NCI-H146 treated with DMSO at 0.1 percent for 48 hours (cell line): ENCODE data around the gene AANAT.

Experiments used
- DNase-seq: peaks from one replicate; lab custom pipeline; 2025; ENCODE audit not compliant: unreplicated experiment; lab: John Stamatoyannopoulos, UW

The AANAT gene

GRCh38 chr17:76467809-76468633, 618 bp downstream of the AANAT start:
- no peak for DNase-seq

DNA sequence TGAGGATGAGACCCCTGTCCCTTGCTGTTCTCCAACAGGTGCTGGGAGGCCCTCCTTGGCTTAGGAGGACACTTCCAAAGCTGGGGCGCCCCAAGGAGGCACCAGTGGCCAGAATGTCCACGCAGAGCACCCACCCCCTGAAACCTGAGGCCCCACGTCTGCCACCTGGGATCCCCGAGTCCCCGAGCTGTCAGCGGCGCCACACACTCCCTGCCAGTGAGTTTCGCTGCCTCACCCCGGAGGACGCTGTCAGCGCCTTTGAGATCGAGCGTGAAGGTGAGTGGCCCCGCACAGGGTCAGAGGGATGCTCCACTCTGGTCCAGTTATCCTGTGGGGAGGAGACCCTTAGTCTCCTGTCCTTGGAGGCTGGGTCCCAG, 1.2 kb downstream of the AANAT start:
- no peak for DNase-seq

DNA sequence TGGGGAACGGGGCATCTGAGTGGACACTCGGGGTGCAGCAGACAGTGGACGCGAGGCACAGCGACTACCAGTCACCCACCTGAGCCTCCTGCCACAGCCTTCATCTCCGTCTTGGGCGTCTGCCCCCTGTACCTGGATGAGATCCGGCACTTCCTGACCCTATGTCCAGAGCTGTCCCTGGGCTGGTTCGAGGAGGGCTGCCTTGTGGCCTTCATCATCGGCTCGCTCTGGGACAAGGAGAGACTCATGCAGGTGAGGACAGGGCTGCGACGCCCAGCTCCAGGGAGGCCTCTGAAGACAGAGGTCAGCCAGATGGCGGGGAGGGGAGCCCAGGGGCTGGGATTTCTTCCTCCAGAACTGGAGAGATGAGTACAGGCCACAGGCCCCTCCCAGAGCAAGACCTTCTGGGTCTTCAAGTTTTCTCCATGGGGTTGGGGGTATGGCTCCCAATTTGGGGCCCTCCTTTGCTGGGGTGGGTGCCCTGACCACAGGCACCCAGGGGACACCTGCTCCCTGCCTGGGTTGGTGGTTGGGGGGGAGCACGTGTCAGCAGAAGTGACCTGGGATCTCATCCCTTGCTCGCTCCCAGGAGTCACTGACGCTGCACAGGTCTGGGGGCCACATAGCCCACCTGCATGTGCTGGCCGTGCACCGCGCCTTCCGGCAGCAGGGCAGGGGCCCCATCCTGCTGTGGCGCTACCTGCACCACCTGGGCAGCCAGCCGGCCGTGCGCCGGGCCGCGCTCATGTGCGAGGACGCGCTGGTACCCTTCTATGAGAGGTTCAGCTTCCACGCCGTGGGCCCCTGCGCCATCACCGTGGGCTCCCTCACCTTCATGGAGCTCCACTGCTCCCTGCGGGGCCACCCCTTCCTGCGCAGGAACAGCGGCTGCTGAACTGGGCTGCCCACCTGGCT, 1.9 kb downstream of the AANAT start:
- no peak for DNase-seq

GRCh38 chr17:76469991-76470739, 2.8 kb downstream of the AANAT start:
- DNase-seq, result no peak

- no peak for DNase-seq
Measured at GRCh38 chr17:76471498-76472257, 4.3 kb downstream of the AANAT start.

GRCh38 chr17:76472258-76472645, 4.8 kb downstream of the AANAT start:
- DNase-seq, result no peak

GRCh38 chr17:76472726-76473125, 5.3 kb downstream of the AANAT start:
- no peak for DNase-seq

DNA sequence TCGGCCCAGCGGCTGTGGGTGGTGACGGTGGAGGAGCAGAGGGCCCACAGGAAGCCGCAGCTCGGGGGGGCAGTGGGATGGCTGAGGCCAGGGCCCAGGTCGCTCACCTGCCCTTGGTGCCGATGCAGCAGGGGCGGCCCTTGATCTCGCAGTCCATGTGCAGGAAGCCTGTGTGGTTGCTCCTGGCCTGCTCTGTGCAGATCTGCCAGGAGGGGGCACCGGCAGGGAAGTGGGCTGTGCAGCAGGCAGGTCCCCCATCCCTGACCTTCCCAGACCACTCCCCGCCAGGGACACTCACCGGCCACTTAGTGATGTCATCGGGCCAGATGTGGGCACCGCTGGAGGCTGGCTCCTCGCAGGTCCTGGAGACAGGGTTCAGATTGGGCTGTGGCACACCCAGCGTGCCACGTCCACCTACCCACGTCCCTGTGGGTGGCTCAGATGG, 6.2 kb downstream of the AANAT start:
- no peak for DNase-seq

DNA sequence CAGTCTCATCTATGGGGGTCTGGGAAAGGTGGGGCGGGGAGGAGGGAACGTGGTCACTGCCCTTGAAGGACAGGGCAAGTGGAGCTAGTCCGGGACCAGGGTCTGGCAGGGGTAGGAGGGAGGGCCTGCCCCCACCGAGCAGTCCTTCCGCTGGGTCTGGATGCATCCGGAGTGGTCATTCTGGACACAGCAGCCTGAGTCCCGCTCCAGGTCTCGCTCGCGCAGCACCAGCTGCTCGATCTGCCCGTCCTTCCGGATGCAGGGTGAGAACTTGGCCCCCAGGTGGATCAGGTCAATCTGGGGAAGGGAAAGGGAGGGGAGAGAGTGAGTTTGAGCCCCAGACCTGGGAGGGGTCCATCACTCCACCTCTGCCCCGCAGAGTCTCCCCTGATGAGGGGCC, 6.8 kb downstream of the AANAT start:
- DNase-seq, result no peak

DNA sequence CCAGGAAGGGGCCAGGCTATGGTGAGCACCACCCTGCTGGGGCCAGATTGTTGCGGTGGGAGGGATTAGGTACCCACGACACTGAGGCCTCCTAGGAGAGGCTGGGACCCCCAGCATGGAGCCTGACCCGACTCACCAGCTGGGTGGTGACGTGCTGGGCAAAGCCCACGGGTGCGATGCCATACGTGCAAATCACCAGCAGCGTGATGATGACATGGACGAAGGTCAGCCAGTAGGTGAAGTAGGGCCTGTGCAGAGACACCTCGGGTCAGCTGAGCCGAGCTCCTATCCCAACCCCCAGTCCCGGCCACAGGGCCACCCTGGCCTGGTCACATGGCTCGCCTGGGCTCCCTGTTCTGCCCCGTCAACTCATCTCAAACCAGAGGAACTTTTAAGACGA, 7.5 kb downstream of the AANAT start:
- no peak for DNase-seq

DNA sequence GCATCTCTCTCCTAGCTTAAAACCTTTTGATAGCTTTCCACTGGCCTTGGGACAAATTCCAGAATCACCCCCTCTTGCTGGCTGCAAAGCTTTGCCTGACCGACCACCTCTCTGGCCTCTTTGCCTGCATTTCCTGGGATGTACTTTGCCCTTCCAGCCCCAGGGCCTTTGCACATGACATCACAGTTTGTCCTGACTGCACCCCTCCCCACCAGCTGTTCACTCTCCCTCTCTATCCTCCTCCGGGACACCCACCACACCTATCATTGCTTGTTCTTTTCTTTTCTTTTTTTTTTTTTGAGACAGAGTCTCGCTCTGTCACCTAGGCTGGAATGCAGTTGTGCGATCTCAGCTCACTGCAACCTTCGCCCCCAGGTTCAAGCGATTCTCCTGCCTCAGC, 7.9 kb downstream of the AANAT start:
- DNase-seq, result no peak

GRCh38 chr17:76476736-76477135, 9.3 kb downstream of the AANAT start:
- DNase-seq, result no peak

DNA sequence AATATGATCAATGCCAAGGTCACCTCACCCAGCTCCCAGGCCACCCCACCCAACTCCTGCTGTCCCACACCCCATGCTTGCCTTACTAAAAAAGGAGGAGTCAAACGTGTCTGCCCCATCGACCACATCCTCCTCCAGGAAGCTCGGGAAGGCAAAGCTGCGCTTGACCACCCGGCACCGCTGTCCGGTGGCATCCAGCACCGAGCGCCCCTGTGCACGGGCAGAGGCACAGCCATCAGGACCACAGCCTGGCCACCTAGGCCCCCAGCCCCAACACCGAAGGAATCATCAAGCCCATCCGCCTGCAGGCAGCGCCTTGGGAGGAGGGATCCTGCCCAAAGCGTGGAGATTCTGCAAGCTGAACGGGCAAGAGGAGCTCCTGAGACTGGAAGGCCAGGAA, 10.2 kb downstream of the AANAT start:
- DNase-seq, result no peak

DNA sequence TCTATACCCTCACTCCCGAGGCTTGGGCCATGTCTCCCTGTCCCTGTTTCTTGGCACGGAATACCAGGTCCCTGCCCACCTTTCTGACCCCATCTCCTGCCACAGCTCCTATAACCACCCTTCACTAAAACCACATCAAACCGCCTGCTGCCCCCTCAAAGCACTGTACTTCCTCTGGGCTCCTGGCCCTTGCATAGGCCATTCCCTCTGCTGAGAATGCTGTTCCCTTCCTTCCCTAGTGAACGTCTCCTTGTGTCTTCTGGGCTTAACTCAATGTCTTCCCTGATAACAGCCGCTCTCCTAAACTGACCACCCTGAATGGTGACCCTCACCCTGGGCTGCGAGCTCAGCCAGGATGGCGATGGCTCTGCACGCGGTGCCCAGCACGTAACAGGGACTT, 10.7 kb downstream of the AANAT start:
- DNase-seq, result no peak

- no peak for DNase-seq
Measured at GRCh38 chr17:76478730-76479514, 11.5 kb downstream of the AANAT start.

DNA sequence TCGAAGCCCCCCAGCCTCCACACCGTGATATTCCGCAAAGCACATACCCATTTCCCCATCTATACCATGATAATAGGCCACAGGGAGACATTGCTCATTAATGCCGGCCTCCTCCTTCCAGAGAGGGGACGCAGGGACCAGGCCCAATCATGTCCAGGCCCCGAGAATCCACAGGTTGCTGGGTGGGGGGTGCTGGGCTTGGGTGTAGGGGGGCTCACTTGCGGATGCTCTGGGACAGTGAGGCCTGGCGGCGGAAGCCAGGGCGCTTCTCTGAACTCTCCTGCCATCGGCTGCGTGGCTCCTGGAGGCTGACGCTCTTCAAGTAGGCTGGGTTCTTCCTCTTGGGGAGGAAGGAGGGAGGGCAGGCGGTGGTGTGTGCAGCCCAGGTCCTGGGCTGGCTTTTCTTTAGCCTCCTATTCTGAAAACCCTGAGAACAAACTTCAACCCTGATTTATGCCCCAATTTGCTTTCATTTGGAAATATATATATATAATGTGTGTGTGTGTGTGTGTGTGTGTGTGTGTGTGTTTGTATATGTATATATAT, 12.2 kb downstream of the AANAT start:
- DNase-seq, result no peak

DNA sequence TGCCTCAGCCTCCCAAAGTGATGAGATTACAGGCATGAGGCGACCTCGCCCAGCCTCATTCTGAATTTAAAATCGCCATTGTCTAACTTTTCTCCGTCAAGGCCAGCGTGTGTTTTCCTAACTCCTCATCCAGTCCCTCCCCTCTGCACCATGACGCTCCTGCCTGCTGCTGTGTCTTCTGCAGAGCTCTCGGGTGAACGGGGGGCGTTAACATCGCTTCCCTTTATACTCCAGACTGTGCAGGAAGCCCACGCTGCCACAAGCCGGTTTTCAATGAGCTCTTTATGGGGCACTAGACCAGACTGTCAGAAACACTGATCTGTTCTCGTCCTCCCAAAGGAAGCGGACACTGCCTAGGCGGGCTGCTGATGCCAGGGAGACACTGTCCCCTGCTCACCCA, 13.2 kb downstream of the AANAT start:
- DNase-seq, result no peak

DNA sequence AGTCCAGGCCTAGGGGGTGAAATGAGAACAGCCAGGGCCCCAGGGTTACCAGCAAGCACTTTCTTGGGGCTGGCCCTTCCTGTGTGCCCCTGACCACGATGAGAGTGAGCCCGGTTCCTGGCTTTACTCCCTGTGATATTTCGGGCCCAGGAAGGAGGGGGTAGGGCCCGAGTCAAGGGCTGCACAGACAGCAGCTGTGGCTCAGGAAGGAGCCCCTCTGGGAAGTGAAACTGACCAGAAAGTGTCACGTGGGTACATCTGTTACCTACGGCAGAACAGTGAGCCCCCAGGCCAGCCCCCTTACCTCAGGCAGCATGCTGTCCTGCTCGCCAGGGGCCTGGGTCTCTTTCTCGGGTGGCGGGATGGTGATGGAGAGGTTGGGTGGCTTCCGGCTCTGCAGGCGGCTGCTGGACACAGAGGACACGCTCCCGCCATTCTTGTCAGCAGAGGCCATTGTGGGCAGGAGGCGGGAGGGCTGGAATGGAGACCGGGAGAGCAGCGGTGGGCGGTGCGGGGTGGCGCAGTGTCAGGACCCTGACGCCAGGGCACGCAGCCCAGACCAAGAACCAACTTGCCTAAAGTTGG, 13.8 kb downstream of the AANAT start:
- no peak for DNase-seq

- DNase-seq, result no peak
Measured at GRCh38 chr17:76484228-76484725, 16.9 kb downstream of the AANAT start.
